Fibroblast of the conjunctiva (primary cell): ENCODE results near the gene RNF145.
A peak's percentile ranks its signal among the peaks of the same experiment; 100 is the strongest.

Experiments
- DNase-seq: peaks from one replicate; pipeline ENCODE4 v3.0.0-alpha.2; 2010; ENCODE audit warnings: low read depth

Gene RNF145

GRCh38 chr5:159218595-159219023 lies 9.3 kb upstream of the RNF145 start:
- DNase-seq: peak; percentile 81

- DNase-seq: no peak
Measured at GRCh38 chr5:159217236-159217635, 7.9 kb upstream of the RNF145 start.

- DNase-seq: no peak
Measured at GRCh38 chr5:159216454-159216853, 7.1 kb upstream of the RNF145 start.

GRCh38 chr5:159215886-159216285 lies 6.5 kb upstream of the RNF145 start:
- no peak for DNase-seq

- DNase-seq: no peak
Measured at GRCh38 chr5:159214486-159215271, 5.3 kb upstream of the RNF145 start.

- no peak for DNase-seq
Measured at GRCh38 chr5:159212657-159213462, 3.5 kb upstream of the RNF145 start.

- no peak for DNase-seq
Measured at GRCh38 chr5:159211729-159212174, 2.4 kb upstream of the RNF145 start.

GRCh38 chr5:159210846-159211245 lies 1.5 kb upstream of the RNF145 start:
- DNase-seq: no peak

- DNase-seq: no peak
Measured at GRCh38 chr5:159210210-159210661, 883 bp upstream of the RNF145 start.

GRCh38 chr5:159208514-159209437 lies 577 bp downstream of the RNF145 start:
- DNase-seq: no peak

- DNase-seq: peak; percentile 56
Measured at GRCh38 chr5:159207686-159208513, 1.5 kb downstream of the RNF145 start.

GRCh38 chr5:159207222-159207685 lies 2.1 kb downstream of the RNF145 start:
- DNase-seq: no peak

- DNase-seq: no peak
Measured at GRCh38 chr5:159206818-159207217, 2.5 kb downstream of the RNF145 start.

GRCh38 chr5:159206368-159206767 lies 3.0 kb downstream of the RNF145 start:
- no peak for DNase-seq

GRCh38 chr5:159203351-159203750 lies 6.0 kb downstream of the RNF145 start:
- DNase-seq: no peak

GRCh38 chr5:159202151-159202550 lies 7.2 kb downstream of the RNF145 start:
- DNase-seq: no peak

GRCh38 chr5:159199780-159200179 lies 9.6 kb downstream of the RNF145 start:
- DNase-seq: no peak

GRCh38 chr5:159199225-159199624 lies 10.1 kb downstream of the RNF145 start:
- no peak for DNase-seq

- no peak for DNase-seq
Measured at GRCh38 chr5:159198063-159199036, 11.0 kb downstream of the RNF145 start.

- no peak for DNase-seq
Measured at GRCh38 chr5:159195775-159196174, 13.6 kb downstream of the RNF145 start.
